HG02571 (cell line): Measurements from ENCODE around the gene GALNT15.

ENCODE experiments used
- ATAC-seq: cut with Tn5 transposase; IDR thresholded peaks from one replicate; pipeline ENCODE4 v1.9.1; 2021; ENCODE audit warnings: mild to moderate bottlenecking, moderate library complexity; ENCODE audit not compliant: unreplicated experiment

The GALNT15 gene

GRCh38 chr3:16150285-16150684 lies 24.2 kb upstream of the GALNT15 start:
- no peak for ATAC-seq

DNA sequence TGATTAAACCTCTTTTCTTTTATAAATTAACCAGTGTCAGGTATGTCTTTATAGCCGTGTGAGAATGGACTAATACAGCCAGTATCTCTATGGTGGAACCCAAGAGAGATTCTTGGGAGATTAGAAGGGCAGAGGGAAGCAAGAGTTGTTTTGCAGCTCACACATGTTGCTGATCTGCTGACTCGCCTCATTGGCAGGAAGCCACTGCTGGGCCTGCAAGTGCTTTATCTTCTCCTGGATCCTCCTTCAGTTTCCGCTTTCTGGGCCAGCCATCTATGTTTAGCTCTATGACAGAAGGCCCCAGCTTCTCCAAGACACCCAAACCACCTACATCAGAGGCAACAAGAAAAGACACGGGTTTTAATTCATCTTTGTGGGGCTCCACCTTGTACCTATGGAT lies 23.4 kb upstream of the GALNT15 start:
- ATAC-seq, result no peak

- no peak for ATAC-seq
Observed at GRCh38 chr3:16168211-16168610, 6.3 kb upstream of the GALNT15 start.

GRCh38 chr3:16171009-16171408 lies 3.5 kb upstream of the GALNT15 start:
- ATAC-seq, result no peak

DNA sequence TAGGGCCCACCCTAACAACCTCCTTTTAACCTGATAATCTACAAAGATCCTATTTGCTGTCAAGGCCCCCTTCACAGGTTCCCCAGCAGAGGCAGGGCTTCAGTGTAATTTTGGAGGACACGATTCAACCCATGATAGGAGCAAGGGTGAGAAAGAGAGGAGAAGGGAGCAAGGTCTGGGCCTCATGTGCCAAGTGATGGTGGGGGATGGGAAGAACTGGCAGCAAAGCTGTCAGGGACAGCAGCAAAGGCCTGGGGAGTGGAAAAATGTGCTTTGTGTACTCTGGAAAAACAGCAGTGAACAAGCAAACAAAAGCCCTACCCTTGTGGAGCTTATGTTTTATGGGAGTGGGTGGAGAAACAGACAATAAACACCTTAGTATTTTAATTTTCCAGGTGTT lies 2.7 kb upstream of the GALNT15 start:
- ATAC-seq, result no peak

DNA sequence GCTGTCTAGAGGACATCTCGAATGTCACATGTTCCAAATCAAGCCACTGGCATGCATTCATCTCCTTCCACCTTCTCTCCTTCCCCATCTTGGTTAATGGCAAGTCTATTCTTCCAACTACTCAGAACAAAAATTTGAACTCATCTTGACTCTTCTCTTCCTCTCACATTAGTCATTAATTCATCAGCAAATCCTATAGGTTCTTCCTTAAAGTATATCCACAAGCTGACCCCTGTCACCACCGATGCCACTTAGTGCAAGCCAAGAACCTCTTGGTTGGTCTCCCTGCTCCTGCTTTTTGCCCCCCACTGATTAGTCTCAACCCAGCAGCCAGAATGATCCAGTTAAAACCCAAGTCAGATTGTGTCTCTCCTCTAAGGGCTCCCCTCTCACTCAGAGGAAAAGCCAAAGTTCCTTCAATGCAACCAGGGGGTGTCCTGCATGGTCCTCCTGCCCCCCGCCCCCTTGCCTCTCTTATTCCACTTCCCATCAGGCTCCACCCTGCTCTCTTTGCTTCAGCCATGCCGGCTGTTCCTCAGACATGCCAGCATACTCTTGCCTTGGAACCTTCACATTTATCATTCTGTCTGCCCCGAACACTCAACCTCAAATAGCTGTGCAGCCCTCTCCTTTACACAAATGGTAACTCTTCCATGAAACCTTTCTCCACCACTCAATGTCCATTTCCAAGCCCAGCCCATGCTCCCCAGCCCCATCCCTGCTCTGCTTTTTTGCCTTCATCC lies 1.0 kb upstream of the GALNT15 start:
- no peak for ATAC-seq

DNA sequence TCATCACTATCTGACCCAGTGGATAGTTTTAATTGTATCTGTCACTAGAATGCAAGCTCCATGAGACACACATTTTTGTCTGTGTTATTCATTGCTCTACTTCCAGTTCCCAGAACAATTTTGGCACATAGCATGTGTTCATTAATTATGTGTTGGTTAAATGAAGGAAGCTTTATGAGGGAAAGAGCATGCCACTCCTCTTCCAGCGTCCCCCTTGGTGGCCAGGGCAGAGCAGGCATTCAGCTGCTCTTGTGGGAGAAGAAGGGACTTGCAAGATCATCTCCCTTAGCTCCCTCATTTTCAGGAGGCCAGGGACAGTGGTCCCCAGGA lies 489 bp upstream of the GALNT15 start:
- ATAC-seq, result no peak

DNA sequence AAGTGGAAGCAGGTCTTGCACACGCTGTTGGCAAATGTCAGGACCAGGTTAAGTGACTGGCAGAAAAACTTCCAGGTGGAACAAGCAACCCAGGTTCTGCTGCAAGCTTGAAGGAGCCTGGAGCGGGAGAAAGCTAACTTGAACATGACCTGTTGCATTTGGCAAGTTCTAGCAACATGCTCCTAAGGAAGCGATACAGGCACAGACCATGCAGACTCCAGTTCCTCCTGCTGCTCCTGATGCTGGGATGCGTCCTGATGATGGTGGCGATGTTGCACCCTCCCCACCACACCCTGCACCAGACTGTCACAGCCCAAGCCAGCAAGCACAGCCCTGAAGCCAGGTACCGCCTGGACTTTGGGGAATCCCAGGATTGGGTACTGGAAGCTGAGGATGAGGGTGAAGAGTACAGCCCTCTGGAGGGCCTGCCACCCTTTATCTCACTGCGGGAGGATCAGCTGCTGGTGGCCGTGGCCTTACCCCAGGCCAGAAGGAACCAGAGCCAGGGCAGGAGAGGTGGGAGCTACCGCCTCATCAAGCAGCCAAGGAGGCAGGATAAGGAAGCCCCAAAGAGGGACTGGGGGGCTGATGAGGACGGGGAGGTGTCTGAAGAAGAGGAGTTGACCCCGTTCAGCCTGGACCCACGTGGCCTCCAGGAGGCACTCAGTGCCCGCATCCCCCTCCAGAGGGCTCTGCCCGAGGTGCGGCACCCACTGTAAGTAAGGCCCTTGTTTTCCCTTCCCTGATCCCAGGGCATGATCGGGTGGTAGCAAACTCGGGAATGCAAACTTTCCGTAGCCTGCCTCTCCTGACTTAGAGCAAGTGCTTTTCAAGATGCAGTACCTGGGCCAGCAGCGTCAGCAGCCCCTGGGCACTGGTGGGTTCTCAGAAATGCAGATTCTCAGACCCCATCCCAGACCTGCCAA lies 759 bp downstream of the GALNT15 start:
- ATAC-seq, result no peak

GRCh38 chr3:16176391-16177030 lies 2.0 kb downstream of the GALNT15 start:
- no peak for ATAC-seq

- no peak for ATAC-seq
Observed at GRCh38 chr3:16177382-16177781, 2.9 kb downstream of the GALNT15 start.

DNA sequence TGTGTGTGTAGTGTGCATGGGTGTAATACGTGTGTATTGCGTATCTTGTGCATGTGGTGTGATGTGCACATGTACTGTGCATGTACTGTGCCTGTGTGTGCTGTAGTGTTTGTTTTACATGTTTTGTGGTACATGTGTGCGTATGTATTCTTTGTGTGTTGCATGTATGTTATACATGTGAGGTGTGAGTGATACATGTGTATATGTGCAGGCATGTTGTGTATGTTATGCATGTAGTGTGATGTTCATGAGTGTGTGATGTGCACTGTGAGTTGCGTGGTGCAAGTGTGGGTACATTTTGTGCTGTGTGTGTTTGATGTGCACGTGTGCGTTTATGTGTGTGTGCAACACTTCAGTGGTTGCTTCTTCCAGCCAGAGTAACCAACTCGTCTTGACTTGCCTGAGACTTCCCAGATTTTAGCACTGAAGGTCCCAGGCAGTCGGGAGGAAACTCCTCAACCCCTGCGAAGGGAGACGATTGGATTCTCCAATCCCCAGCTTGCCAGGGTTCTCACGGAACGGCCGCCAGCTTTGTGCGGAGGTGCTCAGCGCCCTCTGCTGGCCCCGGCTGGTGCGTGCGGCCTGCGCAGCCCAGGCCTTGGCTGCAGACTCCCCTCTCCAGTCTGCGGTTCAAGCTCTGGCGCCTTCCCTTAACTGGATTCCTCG lies 3.6 kb downstream of the GALNT15 start:
- ATAC-seq, result peak; percentile 73

DNA sequence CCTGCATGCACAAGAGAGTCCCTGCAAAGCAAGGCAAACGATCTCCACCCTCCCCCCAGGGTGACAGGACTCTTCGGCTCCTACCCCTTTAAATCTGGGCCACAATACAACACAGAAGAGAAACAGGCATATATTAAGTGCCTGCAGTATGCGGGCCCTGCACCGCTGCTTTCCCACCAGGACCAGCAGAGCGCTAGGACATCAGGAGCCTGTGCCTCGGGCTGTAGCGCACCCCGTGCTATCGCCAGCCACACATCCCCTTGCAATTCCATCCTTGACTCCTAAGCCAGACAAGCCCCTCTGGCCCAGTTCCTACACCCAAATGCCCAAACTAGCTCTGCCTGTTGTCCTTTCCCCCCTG lies 4.1 kb downstream of the GALNT15 start:
- ATAC-seq, result no peak

GRCh38 chr3:16179261-16179660 lies 4.8 kb downstream of the GALNT15 start:
- ATAC-seq, result no peak

- no peak for ATAC-seq
Observed at GRCh38 chr3:16179771-16180736, 5.6 kb downstream of the GALNT15 start.

GRCh38 chr3:16180737-16181134 lies 6.3 kb downstream of the GALNT15 start:
- ATAC-seq, result no peak

DNA sequence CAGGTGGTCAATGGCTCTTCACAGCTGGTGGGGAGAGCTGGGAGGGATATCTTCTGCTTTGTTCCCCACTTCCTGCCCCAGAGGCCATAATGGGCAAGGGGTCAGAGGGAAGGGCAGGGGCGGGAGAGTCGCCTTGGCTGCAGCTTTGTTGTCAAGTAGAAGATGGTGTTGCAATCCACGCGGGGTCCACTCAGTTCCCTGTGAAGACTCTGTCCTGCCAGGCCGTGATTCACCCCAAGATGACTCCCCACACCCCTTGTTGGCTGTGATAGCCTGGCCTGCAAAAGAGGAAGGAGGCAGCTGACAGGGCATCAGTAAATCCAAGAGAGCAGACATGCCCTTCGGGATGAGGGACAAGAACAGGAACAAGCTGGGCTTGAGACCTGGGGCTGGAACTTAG lies 6.9 kb downstream of the GALNT15 start:
- ATAC-seq, result no peak

GRCh38 chr3:16182183-16182582 lies 7.7 kb downstream of the GALNT15 start:
- no peak for ATAC-seq

DNA sequence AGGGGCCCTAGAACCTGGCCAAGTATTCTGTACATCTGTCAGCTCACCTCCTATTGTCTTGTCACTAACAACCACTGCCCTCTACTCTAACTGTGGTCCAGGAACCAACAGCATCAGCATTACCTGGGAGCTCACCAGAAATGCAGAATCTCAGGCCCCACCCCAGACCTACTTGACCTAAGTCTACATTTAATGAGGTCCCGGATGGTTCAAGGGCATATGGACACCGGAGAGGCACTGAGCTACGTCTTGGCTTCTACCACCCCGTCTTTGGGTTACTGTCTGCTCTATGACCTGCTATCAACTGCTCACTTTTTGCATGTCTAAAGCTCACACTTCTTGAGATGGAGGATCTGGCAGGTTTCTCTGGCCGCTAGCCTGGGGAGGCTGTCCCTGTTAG lies 8.1 kb downstream of the GALNT15 start:
- no peak for ATAC-seq

DNA sequence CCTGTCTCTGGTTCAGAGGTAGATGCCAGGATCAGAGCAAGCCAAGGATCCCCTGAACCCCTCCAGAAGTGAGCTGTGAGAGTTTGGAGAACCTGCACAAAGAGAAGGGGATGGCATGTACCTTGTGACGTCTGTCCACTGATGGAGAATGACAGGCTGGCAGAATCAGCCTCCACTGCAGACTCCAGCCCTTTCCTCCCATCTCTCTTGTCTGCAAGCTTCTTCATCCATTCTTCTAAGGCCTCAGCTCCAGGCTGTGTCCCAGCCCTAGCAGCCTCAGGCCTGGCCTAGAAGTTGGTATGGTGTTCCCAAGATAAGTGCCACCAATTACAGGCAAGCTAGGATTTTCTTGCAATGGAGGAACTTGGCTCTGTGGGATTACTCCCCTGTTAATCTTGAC lies 8.6 kb downstream of the GALNT15 start:
- ATAC-seq, result no peak

DNA sequence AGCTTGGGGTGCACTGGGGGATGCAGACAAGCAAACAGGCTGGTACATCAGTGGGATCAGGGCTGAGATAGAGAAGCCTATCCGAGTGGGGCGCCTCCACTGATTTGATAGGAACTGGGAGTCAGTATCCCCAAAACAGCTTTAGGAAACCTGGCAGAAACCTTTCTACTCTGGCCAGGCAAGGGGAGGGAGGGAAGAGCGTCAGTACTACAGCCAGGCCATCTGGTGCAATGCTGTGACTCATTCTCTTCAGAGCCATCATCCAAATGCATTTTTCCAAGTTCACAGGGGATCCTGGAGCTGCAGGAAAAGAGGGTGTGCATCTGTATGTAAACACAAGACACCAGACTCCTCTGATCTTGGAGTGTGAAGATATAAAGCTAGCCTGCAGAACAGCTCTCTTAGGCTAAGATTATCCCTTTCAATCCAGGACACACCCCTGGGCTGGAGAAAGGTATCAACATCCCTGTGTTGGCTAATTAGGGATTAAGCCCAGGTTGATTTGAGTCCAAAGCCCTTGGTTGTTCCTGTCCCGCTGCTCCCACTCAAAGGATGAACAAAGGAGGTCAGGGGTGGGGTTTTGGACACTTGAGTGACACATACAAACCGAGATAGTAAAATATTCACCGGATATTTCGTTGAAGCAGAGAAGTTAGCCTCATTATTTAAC lies 9.3 kb downstream of the GALNT15 start:
- no peak for ATAC-seq
